ENCODE results near the gene HSPB2. TPM values are rescaled to one million over a fixed set of nuclear protein-coding genes. Genes with fewer than 3 reads are reported as not detected.

The HSPB2 gene
- total and polyA plus RNA-seq, 10 of the 15 experiments (the other 5 are each of a cell fraction or from before 2014, with no cell fraction given): not detected

DNA sequence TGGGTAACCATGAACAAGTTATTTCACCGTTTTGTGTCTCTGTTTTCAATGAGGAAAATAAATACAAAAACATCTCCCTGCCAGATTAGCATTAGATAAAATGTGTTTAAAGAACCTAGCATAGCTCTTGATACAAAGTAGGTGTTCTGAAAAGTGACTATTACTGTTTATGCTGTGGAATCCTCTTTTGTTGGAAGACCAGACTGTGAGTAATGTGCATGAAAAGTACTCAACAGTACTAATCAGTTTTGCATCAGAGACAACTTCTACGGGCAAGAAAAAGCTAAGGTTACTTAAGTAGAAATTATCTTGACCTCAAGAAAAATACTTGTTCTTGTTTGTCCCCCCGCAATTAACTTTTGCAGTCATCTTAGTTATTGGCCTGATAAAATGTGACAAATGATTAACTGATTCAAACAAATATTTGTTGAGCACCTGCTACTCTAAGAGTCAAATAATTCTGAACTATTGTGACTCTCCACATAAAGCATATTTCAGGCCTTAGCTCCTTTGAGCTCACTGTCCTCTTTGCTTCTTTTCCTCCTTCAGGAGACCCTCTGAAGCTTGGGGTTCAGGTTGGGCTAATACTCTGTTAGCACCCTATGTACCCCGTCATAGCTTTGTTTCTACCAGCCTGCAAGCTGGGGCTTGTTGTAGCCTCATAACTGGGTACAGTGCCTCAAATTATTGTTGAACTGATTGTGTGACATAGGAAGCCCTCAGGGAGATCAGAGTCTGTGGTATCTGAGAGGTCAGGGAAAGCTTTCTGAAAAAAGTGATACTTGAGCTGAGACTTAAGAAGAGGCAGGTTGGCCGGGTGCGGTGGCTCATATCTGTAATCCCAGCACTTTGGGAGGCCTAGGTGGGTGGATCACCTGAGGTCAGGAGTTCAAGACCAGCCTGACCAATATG is 49.1 kb downstream of the HSPB2 start:
- in situ Hi-C loops (cut with MboI) (no loop called here), intact Hi-C loops (cut with micrococcal nuclease; ENCODE audit: unreplicated experiment) (no loop called here)
- Histone ChIP-seq H3K9ac (ENCODE audit: control insufficient read depth, insufficient read depth, low read length) (no peak overlapping the region), H3K27ac (ENCODE audit: control insufficient read depth, insufficient read depth) (no peak overlapping the region), H3K4me3 (no peak overlapping the region), H3K79me2 (ENCODE audit: control insufficient read depth, insufficient read depth, low read length) (no peaks in the 10 kb centered on the region), H3K4me1 (ENCODE audit: control insufficient read depth, insufficient read depth, low read length) (no peaks in the 10 kb centered on the region), H3K4me2 (ENCODE audit: control insufficient read depth, insufficient read depth) (no peak overlapping the region), H3K9me3 (replicated peaks; ENCODE audit: control insufficient read depth, insufficient read depth, low read length) (no peaks in the 10 kb centered on the region), H3K27me3 (replicated peaks in 1 of 2; ENCODE audit: control insufficient read depth in 2 of 2, insufficient read depth in 2 of 2, low read length in 1 of 2) (no peaks in the 10 kb centered on the region), H3K36me3 (ENCODE audit: control insufficient read depth in 2 of 2, insufficient read depth in 2 of 2, low read length in 1 of 2) (no peaks in the 10 kb centered on the region), H2AFZ (ENCODE audit: control insufficient read depth, low read depth, low read length) (no peak overlapping the region), H4K20me1 (ENCODE audit: control insufficient read depth, insufficient read depth) (no peaks in the 10 kb centered on the region)
- FAIRE-seq (no peak), DNase-seq (ENCODE audit: low read depth, low spot score) (no peak), ATAC-seq (no peak)
- ChIA-PET SMC1A (ENCODE audit: uncharacterized antibody, unreplicated experiment) (interaction anchor here (0.5 to 2.8 kb wide), 3 partner anchors 16 to 30 kb away, joined by 3 to 9 read pairs (median 4); no protein-coding TSS in a partner anchor), RAD21 (ENCODE audit: unreplicated experiment) (no interaction called here), CTCF (interaction anchor here (0.7 to 1.8 kb wide), 8 partner anchors 9 to 319 kb away, joined by 3 to 6 read pairs (median 4); partner anchors contain the start of gene BCO2), POLR2A (no interaction called here)
- TF ChIP-seq RAD51 (IDR thresholded peaks at IDR 0.05): no peak
- TF ChIP-seq SREBF2 (IDR thresholded peaks at IDR 0.05; ENCODE audit: low read length): no peak
- no peak for TF ChIP-seq SUPT20H (IDR thresholded peaks at IDR 0.05; ENCODE audit: borderline replicate concordance, control insufficient read depth, low read depth, low read length)
- TF ChIP-seq MEF2A (IDR thresholded peaks at IDR 0.05; ENCODE audit: insufficient read depth, low read depth, low read length): no peak
- TF ChIP-seq, protein P1, sequence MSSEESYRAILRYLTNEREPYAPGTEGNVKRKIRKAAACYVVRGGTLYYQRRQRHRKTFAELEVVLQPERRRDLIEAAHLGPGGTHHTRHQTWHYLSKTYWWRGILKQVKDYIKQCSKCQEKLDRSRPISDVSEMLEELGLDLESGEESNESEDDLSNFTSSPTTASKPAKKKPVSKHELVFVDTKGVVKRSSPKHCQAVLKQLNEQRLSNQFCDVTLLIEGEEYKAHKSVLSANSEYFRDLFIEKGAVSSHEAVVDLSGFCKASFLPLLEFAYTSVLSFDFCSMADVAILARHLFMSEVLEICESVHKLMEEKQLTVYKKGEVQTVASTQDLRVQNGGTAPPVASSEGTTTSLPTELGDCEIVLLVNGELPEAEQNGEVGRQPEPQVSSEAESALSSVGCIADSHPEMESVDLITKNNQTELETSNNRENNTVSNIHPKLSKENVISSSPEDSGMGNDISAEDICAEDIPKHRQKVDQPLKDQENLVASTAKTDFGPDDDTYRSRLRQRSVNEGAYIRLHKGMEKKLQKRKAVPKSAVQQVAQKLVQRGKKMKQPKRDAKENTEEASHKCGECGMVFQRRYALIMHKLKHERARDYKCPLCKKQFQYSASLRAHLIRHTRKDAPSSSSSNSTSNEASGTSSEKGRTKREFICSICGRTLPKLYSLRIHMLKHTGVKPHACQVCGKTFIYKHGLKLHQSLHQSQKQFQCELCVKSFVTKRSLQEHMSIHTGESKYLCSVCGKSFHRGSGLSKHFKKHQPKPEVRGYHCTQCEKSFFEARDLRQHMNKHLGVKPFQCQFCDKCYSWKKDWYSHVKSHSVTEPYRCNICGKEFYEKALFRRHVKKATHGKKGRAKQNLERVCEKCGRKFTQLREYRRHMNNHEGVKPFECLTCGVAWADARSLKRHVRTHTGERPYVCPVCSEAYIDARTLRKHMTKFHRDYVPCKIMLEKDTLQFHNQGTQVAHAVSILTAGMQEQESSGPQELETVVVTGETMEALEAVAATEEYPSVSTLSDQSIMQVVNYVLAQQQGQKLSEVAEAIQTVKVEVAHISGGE (CRISPR knock-in tag; IDR thresholded peaks at IDR 0.05): no peak
- TF ChIP-seq, protein P2, sequence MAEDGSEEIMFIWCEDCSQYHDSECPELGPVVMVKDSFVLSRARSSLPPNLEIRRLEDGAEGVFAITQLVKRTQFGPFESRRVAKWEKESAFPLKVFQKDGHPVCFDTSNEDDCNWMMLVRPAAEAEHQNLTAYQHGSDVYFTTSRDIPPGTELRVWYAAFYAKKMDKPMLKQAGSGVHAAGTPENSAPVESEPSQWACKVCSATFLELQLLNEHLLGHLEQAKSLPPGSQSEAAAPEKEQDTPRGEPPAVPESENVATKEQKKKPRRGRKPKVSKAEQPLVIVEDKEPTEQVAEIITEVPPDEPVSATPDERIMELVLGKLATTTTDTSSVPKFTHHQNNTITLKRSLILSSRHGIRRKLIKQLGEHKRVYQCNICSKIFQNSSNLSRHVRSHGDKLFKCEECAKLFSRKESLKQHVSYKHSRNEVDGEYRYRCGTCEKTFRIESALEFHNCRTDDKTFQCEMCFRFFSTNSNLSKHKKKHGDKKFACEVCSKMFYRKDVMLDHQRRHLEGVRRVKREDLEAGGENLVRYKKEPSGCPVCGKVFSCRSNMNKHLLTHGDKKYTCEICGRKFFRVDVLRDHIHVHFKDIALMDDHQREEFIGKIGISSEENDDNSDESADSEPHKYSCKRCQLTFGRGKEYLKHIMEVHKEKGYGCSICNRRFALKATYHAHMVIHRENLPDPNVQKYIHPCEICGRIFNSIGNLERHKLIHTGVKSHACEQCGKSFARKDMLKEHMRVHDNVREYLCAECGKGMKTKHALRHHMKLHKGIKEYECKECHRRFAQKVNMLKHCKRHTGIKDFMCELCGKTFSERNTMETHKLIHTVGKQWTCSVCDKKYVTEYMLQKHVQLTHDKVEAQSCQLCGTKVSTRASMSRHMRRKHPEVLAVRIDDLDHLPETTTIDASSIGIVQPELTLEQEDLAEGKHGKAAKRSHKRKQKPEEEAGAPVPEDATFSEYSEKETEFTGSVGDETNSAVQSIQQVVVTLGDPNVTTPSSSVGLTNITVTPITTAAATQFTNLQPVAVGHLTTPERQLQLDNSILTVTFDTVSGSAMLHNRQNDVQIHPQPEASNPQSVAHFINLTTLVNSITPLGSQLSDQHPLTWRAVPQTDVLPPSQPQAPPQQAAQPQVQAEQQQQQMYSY (CRISPR knock-in tag; IDR thresholded peaks at IDR 0.05): no peak
- TF ChIP-seq RB1 (IDR thresholded peaks at IDR 0.05; ENCODE audit: borderline replicate concordance): no peak
- TF ChIP-seq CHD1 (IDR thresholded peaks at IDR 0.05; ENCODE audit: low read depth, low read length): no peak
- no peak for TF ChIP-seq SRF (IDR thresholded peaks at IDR 0.05; ENCODE audit: low read depth in 2 of 2, low read length in 2 of 2)
- TF ChIP-seq POLR2AphosphoS2 (IDR thresholded peaks at IDR 0.05; ENCODE audit: low read depth, low read length): no peak
- WGBS (ENCODE audit: insufficient coverage, insufficient replicate concordance, low lambda C conversion rate, missing lambda C conversion rate): 53% methylated on average over 6 of the region's 6 CpGs
- no TSS peak for BruUV-seq (replicated peaks)
